GM06990 (cell line): Measurements from ENCODE around the gene MTRFR.

ENCODE experiments used
- DNase-seq: peaks from one replicate; pipeline ENCODE4 v3.0.0-alpha.2; 2011; ENCODE audit not compliant: insufficient read length; ENCODE audit errors: extremely low read depth
- H3K27me3 ChIP-seq: replicated peaks from 2 replicates; pipeline ENCODE4 v1.6.0; 2011; ENCODE audit warnings: low read length; ENCODE audit not compliant: control insufficient read depth, insufficient read depth
- H3K36me3 ChIP-seq: 2 replicates; pipeline ENCODE4 v1.5.1; 2011; ENCODE audit warnings: low read length; ENCODE audit not compliant: control insufficient read depth, insufficient read depth
- H3K4me3 ChIP-seq: replicated peaks from 2 replicates; pipeline ENCODE4 v1.5.1; 2011; ENCODE audit warnings: low read depth, mild to moderate bottlenecking, control low read depth, low read length
- TF ChIP-seq, protein P1 (sequence below): IDR thresholded peaks from 2 replicates; pipeline ENCODE4 v1.5.1; 2011; ENCODE audit warnings: low read length, control low read depth, mild to moderate bottlenecking, inconsistent platforms; ENCODE audit not compliant: insufficient read depth, poor library complexity, severe bottlenecking

Gene MTRFR

DNA sequence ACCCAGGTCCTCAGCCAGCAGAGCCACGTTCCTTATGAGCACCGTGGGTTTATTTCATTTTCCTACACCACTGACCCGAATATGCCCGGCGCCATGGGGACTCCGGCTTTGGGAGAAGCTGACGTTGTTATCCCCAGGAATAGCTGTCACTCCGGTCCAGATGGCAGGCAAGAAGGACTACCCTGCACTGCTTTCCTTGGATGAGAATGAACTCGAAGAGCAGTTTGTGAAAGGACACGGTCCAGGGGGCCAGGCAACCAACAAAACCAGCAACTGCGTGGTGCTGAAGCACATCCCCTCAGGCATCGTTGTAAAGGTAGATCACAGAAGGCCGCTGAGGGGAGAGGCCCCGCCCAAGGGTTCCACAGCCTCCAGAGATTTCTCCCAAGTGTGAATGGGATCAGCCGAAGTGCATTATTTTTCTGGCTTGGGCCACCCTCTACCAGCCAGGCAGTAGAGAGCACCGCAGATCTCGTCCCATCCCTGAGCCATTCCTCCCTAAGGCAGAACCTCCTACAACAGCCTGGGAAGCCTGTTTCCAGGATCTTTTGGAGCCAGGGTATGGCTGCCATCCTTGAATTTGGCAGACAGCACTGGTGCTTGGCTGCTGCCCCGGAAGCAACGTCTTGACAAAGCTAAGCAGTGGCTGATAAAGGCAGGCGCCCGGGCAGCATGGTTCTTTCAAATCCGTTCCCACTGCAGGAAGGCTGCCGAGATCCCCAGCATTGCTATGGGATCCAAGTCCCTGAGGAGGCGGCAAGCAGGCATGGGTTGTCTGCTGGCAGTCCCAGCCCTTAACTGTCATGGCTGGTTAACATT, 20.6 kb downstream of the MTRFR start:
- Histone ChIP-seq H3K36me3 (peaks cover 15% of the 10 kb centered on the region), H3K27me3 (no peaks in the 10 kb centered on the region), H3K4me3 (no peak overlapping the region)
- no peak for DNase-seq
- TF ChIP-seq, protein P1, sequence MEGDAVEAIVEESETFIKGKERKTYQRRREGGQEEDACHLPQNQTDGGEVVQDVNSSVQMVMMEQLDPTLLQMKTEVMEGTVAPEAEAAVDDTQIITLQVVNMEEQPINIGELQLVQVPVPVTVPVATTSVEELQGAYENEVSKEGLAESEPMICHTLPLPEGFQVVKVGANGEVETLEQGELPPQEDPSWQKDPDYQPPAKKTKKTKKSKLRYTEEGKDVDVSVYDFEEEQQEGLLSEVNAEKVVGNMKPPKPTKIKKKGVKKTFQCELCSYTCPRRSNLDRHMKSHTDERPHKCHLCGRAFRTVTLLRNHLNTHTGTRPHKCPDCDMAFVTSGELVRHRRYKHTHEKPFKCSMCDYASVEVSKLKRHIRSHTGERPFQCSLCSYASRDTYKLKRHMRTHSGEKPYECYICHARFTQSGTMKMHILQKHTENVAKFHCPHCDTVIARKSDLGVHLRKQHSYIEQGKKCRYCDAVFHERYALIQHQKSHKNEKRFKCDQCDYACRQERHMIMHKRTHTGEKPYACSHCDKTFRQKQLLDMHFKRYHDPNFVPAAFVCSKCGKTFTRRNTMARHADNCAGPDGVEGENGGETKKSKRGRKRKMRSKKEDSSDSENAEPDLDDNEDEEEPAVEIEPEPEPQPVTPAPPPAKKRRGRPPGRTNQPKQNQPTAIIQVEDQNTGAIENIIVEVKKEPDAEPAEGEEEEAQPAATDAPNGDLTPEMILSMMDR, result no peak

DNA sequence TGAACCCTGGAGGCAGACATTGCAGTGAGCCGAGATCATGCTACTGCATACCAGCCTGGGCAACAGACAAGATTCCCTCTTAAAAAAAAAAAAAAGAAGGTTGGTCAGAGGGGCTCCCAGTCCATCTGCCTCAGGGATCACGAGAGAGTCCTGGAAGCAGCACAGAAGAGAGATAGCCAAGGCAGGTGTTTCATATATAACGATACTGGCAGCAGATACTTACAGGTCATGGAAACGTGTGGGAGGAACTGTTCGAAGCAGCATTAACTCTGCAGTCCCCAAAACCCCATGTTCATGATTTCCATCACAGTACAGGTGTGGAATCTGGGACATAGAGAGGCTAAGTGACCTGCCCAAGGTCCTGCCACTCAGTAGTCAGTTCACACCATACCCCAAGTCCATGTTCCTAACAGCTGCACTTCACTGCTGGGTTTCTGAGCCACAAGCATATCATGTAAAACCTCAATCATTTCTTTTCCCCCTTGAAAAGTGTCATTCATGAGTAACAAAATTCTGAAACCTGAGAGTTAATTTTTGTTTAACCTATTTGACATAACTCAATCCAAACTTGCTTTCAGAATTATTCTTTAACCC, 21.7 kb downstream of the MTRFR start:
- DNase-seq, result no peak
- Histone ChIP-seq H3K36me3 (peaks cover 15% of the 10 kb centered on the region), H3K27me3 (no peaks in the 10 kb centered on the region), H3K4me3 (no peak overlapping the region)
- TF ChIP-seq, protein P1, result no peak

DNA sequence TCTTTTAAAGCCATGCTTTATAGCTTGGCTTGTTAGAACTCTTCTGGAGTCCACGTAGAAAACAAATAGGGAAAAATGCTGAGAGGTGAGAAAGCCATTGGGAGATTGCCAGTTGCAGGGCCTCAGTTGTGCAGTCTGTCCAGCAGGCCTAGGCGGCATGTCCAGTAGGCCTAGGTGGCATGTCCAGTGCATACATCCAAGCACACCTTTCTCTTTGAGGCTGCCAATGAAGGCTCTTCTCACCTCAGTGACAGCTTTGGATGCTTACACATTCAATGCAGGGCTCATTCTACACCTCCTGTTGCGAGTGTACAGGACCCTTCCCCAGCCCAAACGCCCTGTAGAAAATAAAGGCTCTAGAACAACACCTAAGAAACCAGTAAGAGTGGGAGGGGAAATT, 25.4 kb downstream of the MTRFR start:
- H3K36me3 ChIP-seq, result peaks cover 17% of the 10 kb centered on the region
- H3K4me3 ChIP-seq, result no peak overlapping the region
- TF ChIP-seq, protein P1, result no peak
- H3K27me3 ChIP-seq, result no peaks in the 10 kb centered on the region
- DNase-seq, result no peak

DNA sequence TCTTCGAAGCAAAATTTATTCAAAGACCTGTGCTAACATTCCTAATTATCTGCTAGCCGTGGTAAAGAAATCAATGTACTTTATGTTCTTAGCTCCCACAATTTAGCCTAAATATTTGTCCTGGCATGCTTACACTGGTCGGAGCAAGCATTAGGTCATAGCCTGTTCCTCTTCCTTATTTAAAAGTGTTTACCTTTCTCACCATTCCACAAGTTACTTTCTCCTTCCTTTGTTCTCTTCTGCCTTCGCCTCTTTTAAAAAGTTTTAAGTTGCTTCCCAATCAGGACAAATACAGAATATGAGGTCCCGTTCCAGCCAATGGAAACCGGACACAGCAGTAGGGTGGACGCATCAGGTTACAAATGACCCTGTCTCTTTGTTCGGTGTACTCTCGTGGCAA, 26.8 kb downstream of the MTRFR start:
- Histone ChIP-seq H3K36me3 (peaks cover 7% of the 10 kb centered on the region), H3K27me3 (no peaks in the 10 kb centered on the region), H3K4me3 (no peak overlapping the region)
- TF ChIP-seq, protein P1, result no peak
- DNase-seq, result no peak

DNA sequence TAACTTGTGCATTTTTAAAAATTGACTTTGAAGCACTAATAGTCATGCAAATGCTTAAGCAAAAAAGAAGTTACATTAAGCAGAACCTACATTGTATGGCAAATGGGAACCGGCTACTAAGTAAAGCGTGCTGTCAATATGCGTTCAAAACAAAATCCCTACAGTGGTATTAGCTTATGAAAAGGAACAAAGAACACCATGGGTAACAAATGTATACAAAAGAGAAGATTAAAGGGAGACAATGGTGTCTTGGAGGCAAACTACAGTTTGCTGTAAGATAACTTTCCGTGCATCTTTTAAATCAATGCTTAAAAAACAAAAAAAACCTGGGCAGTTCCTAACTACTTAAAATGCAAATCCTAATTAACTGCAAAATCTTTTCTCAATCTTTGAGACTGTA, 28.0 kb downstream of the MTRFR start:
- no peak for DNase-seq
- no peaks in the 10 kb centered on the region for H3K27me3 ChIP-seq
- no peak overlapping the region for H3K4me3 ChIP-seq
- H3K36me3 ChIP-seq, result peaks cover 7% of the 10 kb centered on the region
- TF ChIP-seq, protein P1, result no peak
